ENCODE results near the gene NINL.

GRCh38 chr20:25481235-25481917 lies 104.0 kb downstream of the NINL start:
- TF ChIP-seq SUZ12 (IDR thresholded peaks at IDR 0.05; ENCODE audit: extremely low read depth, insufficient read depth, insufficient read length) (no peak), ZNF274 (IDR thresholded peaks at IDR 0.05; ENCODE audit: low read depth, low read length) (no peak)
